Transverse colon (tissue), 4 donors: ENCODE data around the gene SESN1. TPM values are rescaled to one million over a fixed set of nuclear protein-coding genes. Genes with fewer than 3 reads are reported as not detected.

Source experiments
- DNase-seq: peaks from one replicate; pipeline ENCODE4 v3.0.0-alpha.2; 2019
- H3K27ac ChIP-seq, 4 donors: fragments of 200-600 bp; sonication (generic); 2 replicates each; pipeline ENCODE4 v1.5.1; 2016 to 2018; ENCODE audit warnings: inconsistent platforms in 4 of 4
- H3K27me3 ChIP-seq: fragments of 200-600 bp; sonication (generic); 2 replicates; pipeline ENCODE4 v1.5.1; 2017; ENCODE audit warnings: inconsistent platforms
- H3K36me3 ChIP-seq, 4 donors: fragments of 200-600 bp; sonication (generic); 2 replicates each; pipeline ENCODE4 v1.5.1; 2017 to 2019; ENCODE audit warnings: inconsistent platforms in 4 of 4
- H3K4me1 ChIP-seq, 4 donors: fragments of 200-600 bp; sonication (generic); 2 replicates each; pipeline ENCODE4 v1.5.1; 2017 to 2020; ENCODE audit warnings: inconsistent platforms in 4 of 4
- H3K4me3 ChIP-seq, 4 donors: fragments of 200-600 bp; sonication (generic); 1 replicate in 1 of 4; 2 replicates in 3 of 4; pipeline versions ENCODE4 v1.5.1 to v1.6.1; 2017 to 2019; ENCODE audit warnings: inconsistent platforms in 4 of 4
- H3K9me3 ChIP-seq, 2 donors: fragments of 200-600 bp; sonication (generic); 2 replicates each; pipeline ENCODE4 v1.5.1; 2017 to 2019; ENCODE audit warnings: inconsistent platforms in 2 of 2
- CTCF ChIP-seq, 5 experiments: fragments of 200-600 bp in 3 of 5; fragments of 450-650 bp in 2 of 5; sonication (generic) in 3 of 5; IDR thresholded peaks; 1 replicate in 2 of 5; 2 replicates in 3 of 5; pipeline ENCODE4 v1.5.1; 2016 to 2017; ENCODE audit warnings: antibody characterized with exemption in 5 of 5, inconsistent platforms in 3 of 5, mild to moderate bottlenecking in 2 of 5, moderate library complexity in 1 of 5
- EP300 ChIP-seq: sonication (generic); formaldehyde crosslinking; IDR thresholded peaks from one replicate; pipeline ENCODE4 v1.6.1; 2017; ENCODE audit warnings: antibody characterized with exemption, low read depth
- POLR2A ChIP-seq: fragments of 450-650 bp; IDR thresholded peaks from one replicate; pipeline ENCODE4 v1.6.1; 2016; ENCODE audit warnings: antibody characterized with exemption, mild to moderate bottlenecking, moderate library complexity
- POLR2AphosphoS5 ChIP-seq, 3 donors: sonication (generic); formaldehyde crosslinking; IDR thresholded peaks; one replicate each; pipeline ENCODE4 v1.6.1; 2016; ENCODE audit warnings: antibody characterized with exemption in 3 of 3
- WGBS, 2 donors: methylation state at CpG; one replicate each; pipeline ENCODE4 v1.1.5; 2018; ENCODE audit warnings: low coverage in 1 of 2; 5-methylcytosine and 5-hydroxymethylcytosine counted together
- in situ Hi-C, 4 donors: fragments of 200-750 bp; cut with MboI; loops; one replicate each; pipeline versions ENCODE4 v1.15.0 to v1.15.1; 2017; ENCODE audit warnings: low sequenced_read_pairs in 3 of 4, low pct_ligation_motif_present in 1 of 4, low pct_unique_long_range_greater_than_20kb in 1 of 4
- intact Hi-C: fragments of 100-400 bp; cut with DNase I; formaldehyde crosslinking; loops from one replicate; pipeline ENCODE4 v1.15.1; 2023; ENCODE audit warnings: low total_unique reads
- total RNA-seq, 4 donors: library from RNA; depleted of rRNA; stranded (reverse); fragments of >200 nt; gene quantifications; one replicate each; pipeline ENCODE4 v1.1.0, GENCODE V29; 2016

Gene SESN1
- total RNA-seq, 4 donors from 2014 or later: 43.1 to 73.4 (median 48.7) TPM

GRCh38 chr6:109074133-109074415 lies 20.6 kb downstream of the SESN1 start:
- H3K27ac ChIP-seq: no peak overlapping the region
- no peaks in the 10 kb centered on the region for H3K36me3 ChIP-seq
- H3K27me3 ChIP-seq: no peaks in the 10 kb centered on the region
- no peak for TF ChIP-seq POLR2A
- H3K9me3 ChIP-seq: no peaks in the 10 kb centered on the region
- peaks cover 9 to 51% (median 23%) of the 10 kb centered on the region in 4 donors for H3K4me1 ChIP-seq
- DNase-seq: no peak
- in situ Hi-C loops: loop anchor here in 3 of 4 donors (10.0 to 25.0 kb wide), 3 partner anchors 162 to 529 kb away; partner anchors contain the start of gene ARMC2 (in 1 of the 3)
- H3K4me3 ChIP-seq: no peak overlapping the region
- intact Hi-C loops: loop anchor here (10.0 kb wide), 1 partner anchor 529 kb away; no protein-coding TSS in a partner anchor

DNA sequence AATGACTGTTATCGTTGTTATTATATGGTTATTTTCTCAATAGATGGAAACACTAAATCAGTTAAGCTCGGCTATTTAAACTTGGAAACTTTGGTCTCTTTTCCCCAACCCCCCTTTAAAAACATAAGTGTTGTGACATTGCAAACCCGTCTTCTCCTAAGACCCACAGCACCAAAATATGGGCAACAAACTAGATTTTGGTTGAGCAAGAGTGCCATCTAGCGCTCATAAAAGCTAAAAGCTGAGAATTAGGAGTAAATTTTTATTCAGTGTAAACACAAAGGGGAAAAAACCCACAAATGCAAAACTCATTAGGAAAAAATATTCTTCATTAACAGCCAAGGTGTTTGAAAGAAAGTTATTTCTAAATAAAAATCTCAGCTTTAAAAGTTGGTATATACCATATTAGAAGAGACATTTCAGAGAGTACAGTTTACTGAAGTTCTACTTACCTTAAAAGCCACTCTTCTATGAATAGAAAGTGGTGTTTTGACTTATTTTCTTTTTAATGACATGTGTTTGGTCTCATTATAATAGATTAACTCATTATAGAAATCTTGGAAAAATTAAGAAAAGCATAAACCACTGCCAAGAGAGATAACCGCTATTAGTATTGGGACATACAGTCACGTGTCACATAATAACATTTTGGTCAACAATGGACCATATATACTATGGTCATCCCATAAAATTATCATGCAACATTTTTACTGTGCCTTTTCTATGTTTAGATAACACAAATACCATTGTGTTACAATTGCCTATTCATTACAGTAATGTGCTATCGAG lies 21.1 kb downstream of the SESN1 start:
- no peak overlapping the region for H3K27ac ChIP-seq
- no peaks in the 10 kb centered on the region for H3K36me3 ChIP-seq
- no peaks in the 10 kb centered on the region for H3K27me3 ChIP-seq
- H3K4me1 ChIP-seq: peaks cover 9 to 51% (median 23%) of the 10 kb centered on the region in 4 donors
- no peak for DNase-seq
- in situ Hi-C loops (loop anchor here in 3 of 4 donors (10.0 to 25.0 kb wide), 3 partner anchors 161 to 529 kb away; partner anchors contain the start of gene ARMC2 (in 1 of the 3)), intact Hi-C loops (loop anchor here (10.0 kb wide), 1 partner anchor 529 kb away; no protein-coding TSS in a partner anchor)
- WGBS, 2 donors: 36 to 39% methylated on average over 7 of the region's 7 CpGs
- no peaks in the 10 kb centered on the region for H3K9me3 ChIP-seq
- TF ChIP-seq POLR2A (no peak), EP300 (no peak), CTCF (IDR thresholded peaks at IDR 0.05) (peak; percentile 60 to 75 (median 62)), POLR2AphosphoS5 (IDR thresholded peaks at IDR 0.05) (no peak)
- no peak overlapping the region for H3K4me3 ChIP-seq

- Histone ChIP-seq H3K36me3 (no peaks in the 10 kb centered on the region), H3K4me1 (peaks cover 9 to 38% (median 21%) of the 10 kb centered on the region in 4 donors), H3K27me3 (no peaks in the 10 kb centered on the region), H3K4me3 (no peak overlapping the region), H3K27ac (peak overlapping the region in 2 of 4 donors; percentile 11 to 29), H3K9me3 (no peaks in the 10 kb centered on the region)
- TF ChIP-seq EP300: no peak
- TF ChIP-seq POLR2A: no peak
- no peak for TF ChIP-seq CTCF (IDR thresholded peaks at IDR 0.05)
- no peak for TF ChIP-seq POLR2AphosphoS5 (IDR thresholded peaks at IDR 0.05)
- in situ Hi-C loops (loop anchor here in 3 of 4 donors (10.0 to 25.0 kb wide), 3 partner anchors 159 to 527 kb away; partner anchors contain the start of gene ARMC2 (in 1 of the 3)), intact Hi-C loops (loop anchor here (10.0 kb wide), 1 partner anchor 527 kb away; no protein-coding TSS in a partner anchor)
- no peak for DNase-seq
- 17 to 32% methylated on average over 7 of the region's 7 CpGs for WGBS, 2 donors
These were observed 23.3 kb downstream of the SESN1 start for GRCh38 chr6:109071125-109071917.

DNA sequence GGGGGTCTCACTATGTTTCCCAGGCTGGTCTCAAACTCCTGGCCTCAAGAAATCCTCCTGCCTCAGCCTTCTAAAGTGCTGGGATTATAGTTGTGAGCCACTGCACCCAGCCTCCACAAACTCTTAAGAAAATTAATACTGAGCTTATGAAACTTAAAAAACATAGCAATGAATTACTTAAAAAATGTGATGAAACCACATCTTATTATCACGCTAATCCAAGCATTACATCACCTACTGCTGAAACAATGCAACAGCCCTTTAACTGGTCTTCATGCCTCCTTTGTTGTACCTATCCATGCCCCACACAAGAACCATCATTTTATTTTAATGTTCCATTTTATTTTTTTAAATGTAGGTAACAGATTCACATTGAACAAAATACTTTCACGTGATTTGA lies 24.9 kb downstream of the SESN1 start:
- H3K9me3 ChIP-seq: no peaks in the 10 kb centered on the region
- no peak overlapping the region for H3K4me3 ChIP-seq
- no peaks in the 10 kb centered on the region for H3K36me3 ChIP-seq
- TF ChIP-seq POLR2A (no peak), CTCF (IDR thresholded peaks at IDR 0.05) (no peak), POLR2AphosphoS5 (IDR thresholded peaks at IDR 0.05) (no peak), EP300 (no peak)
- no peaks in the 10 kb centered on the region for H3K27me3 ChIP-seq
- peaks cover 9 to 35% (median 19%) of the 10 kb centered on the region in 4 donors for H3K4me1 ChIP-seq
- 80 to 89% methylated on average over 1 to 2 of the region's 2 CpGs for WGBS, 2 donors
- no peak for DNase-seq
- intact Hi-C loops: loop anchor here (10.0 kb wide), 1 partner anchor 525 kb away; no protein-coding TSS in a partner anchor
- in situ Hi-C loops: loop anchor here (5.0 to 25.0 kb wide), 6 partner anchors 55 to 527 kb away; partner anchors contain the start of gene ARMC2 (in 1 of the 4)
- H3K27ac ChIP-seq: no peak overlapping the region
